Measurements from ENCODE around the gene PEX16. TPM values are rescaled to one million over a fixed set of nuclear protein-coding genes. Genes with fewer than 3 reads are reported as not detected.

The PEX16 gene
- total RNA-seq, 1 experiment from 2014 or later = 34.5 TPM

- no TSS peak for BruUV-seq (replicated peaks)
Measured at GRCh38 chr11:45895553-45896259, 22.0 kb downstream of the PEX16 start.

GRCh38 chr11:45894555-45895247 lies 23.0 kb downstream of the PEX16 start:
- DNase-seq = no peak
- H3K36me3 Mint-ChIP-seq (ENCODE audit: insufficient read depth, unreplicated experiment) = peaks cover 12% of the 10 kb centered on the region
- H3K4me3 Mint-ChIP-seq (ENCODE audit: low read depth, unreplicated experiment) = no peak overlapping the region
- CTCF ChIA-PET = interaction anchor here (0.6 to 0.7 kb wide), 2 partner anchors 21 to 35 kb away, joined by 3 to 5 read pairs; no protein-coding TSS in a partner anchor
- H3K27ac Mint-ChIP-seq (ENCODE audit: unreplicated experiment) = no peak overlapping the region
- TF ChIP-seq CTCF (IDR thresholded peaks at IDR 0.05; ENCODE audit: unreplicated experiment) = no peak
- no peaks in the 10 kb centered on the region for H3K4me1 Mint-ChIP-seq (ENCODE audit: low read depth, unreplicated experiment)
- intact Hi-C loops (cut with micrococcal nuclease; ENCODE audit: unreplicated experiment) = no loop called here
- BruUV-seq (replicated peaks) = no TSS peak
- H3K9me3 Mint-ChIP-seq (ENCODE audit: low read depth, unreplicated experiment) = no peaks in the 10 kb centered on the region
- H3K27me3 Mint-ChIP-seq (ENCODE audit: unreplicated experiment) = peaks cover 62% of the 10 kb centered on the region

More at GRCh38 chr11:45895553-45896259, 22.0 kb downstream of the PEX16 start:
- Mint-ChIP-seq H3K9me3 (ENCODE audit: low read depth, unreplicated experiment) (no peaks in the 10 kb centered on the region), H3K27ac (ENCODE audit: unreplicated experiment) (no peak overlapping the region), H3K36me3 (ENCODE audit: insufficient read depth, unreplicated experiment) (peaks cover 20% of the 10 kb centered on the region), H3K27me3 (ENCODE audit: unreplicated experiment) (peaks cover 62% of the 10 kb centered on the region), H3K4me1 (ENCODE audit: low read depth, unreplicated experiment) (peaks cover 6% of the 10 kb centered on the region), H3K4me3 (ENCODE audit: low read depth, unreplicated experiment) (no peak overlapping the region)
- no peak for DNase-seq
- no peak for TF ChIP-seq CTCF (IDR thresholded peaks at IDR 0.05; ENCODE audit: unreplicated experiment)
- intact Hi-C loops (cut with micrococcal nuclease; ENCODE audit: unreplicated experiment) = loop anchor here (1.0 kb wide), 1 partner anchor 20 kb away; no protein-coding TSS in a partner anchor
- CTCF ChIA-PET = interaction anchor here (0.7 kb wide), 1 partner anchor 22 kb away, joined by 5 read pairs; no protein-coding TSS in a partner anchor

GRCh38 chr11:45892856-45893255 lies 24.8 kb downstream of the PEX16 start:
- intact Hi-C loops (cut with micrococcal nuclease; ENCODE audit: unreplicated experiment) = no loop called here
- H3K27ac Mint-ChIP-seq (ENCODE audit: unreplicated experiment) = no peak overlapping the region

More at GRCh38 chr11:45892856-45893255, 24.8 kb downstream of the PEX16 start:
- no peak for DNase-seq
- H3K4me1 Mint-ChIP-seq (ENCODE audit: low read depth, unreplicated experiment) = no peaks in the 10 kb centered on the region
- no peak for TF ChIP-seq CTCF (IDR thresholded peaks at IDR 0.05; ENCODE audit: unreplicated experiment)
- peaks cover 61% of the 10 kb centered on the region for H3K27me3 Mint-ChIP-seq (ENCODE audit: unreplicated experiment)
- CTCF ChIA-PET = no interaction called here
- no peaks in the 10 kb centered on the region for H3K9me3 Mint-ChIP-seq (ENCODE audit: low read depth, unreplicated experiment)
- no TSS peak for BruUV-seq (replicated peaks)
- H3K4me3 Mint-ChIP-seq (ENCODE audit: low read depth, unreplicated experiment) = no peak overlapping the region
- no peaks in the 10 kb centered on the region for H3K36me3 Mint-ChIP-seq (ENCODE audit: insufficient read depth, unreplicated experiment)

Measured in Calu3 (cell line).